Cardiac muscle cell (in vitro differentiated cells and primary cell): Measurements from ENCODE around the gene HIF1A. TPM values are rescaled to one million over a fixed set of nuclear protein-coding genes. Genes with fewer than 3 reads are reported as not detected.

Experiments used
- DNase-seq, 2 donors: peaks; one replicate each; pipeline versions ENCODE4 v3.0.0 to v3.0.0-alpha.2; 2010 to 2017; ENCODE audit warnings: low read depth in 1 of 2, low spot score in 1 of 2
- H3K27ac ChIP-seq: fragments of 200-600 bp; sonication (generic); 2 replicates; pipeline ENCODE4 v1.5.1; 2016
- H3K27me3 ChIP-seq: fragments of 200-600 bp; sonication (generic); 2 replicates; pipeline ENCODE4 v1.6.0; 2016; ENCODE audit warnings: control low read depth
- H3K36me3 ChIP-seq: fragments of 200-600 bp; sonication (generic); 2 replicates; pipeline ENCODE4 v1.5.1; 2016; ENCODE audit warnings: control low read depth
- H3K4me1 ChIP-seq: fragments of 200-600 bp; sonication (generic); 2 replicates; pipeline ENCODE4 v1.8.1; 2017; ENCODE audit warnings: low read depth, mild to moderate bottlenecking, mixed run types
- H3K4me3 ChIP-seq: fragments of 200-600 bp; sonication (generic); 2 replicates; pipeline ENCODE4 v1.5.1; 2016; ENCODE audit warnings: mild to moderate bottlenecking
- H3K9me3 ChIP-seq: fragments of 200-600 bp; sonication (generic); 2 replicates; pipeline ENCODE4 v1.5.1; 2017; ENCODE audit warnings: low read depth, mild to moderate bottlenecking, control low read depth
- CTCF ChIP-seq: IDR thresholded peaks from 2 replicates; pipeline ENCODE4 v1.5.1; 2012; ENCODE audit warnings: low read depth, mild to moderate bottlenecking, low read length
- polyA plus RNA-seq: library from polyadenylated mRNA; unstranded; fragments of >200 nt; fragmentation: Nextera tagmentation; extraction: Ambion mirVana; gene quantifications from 2 replicates; pipeline ENCODE4 v1.2.1, GENCODE V29; 2016
- total RNA-seq: library from RNA; depleted of rRNA; stranded (reverse); fragments of >200 nt; gene quantifications from 2 replicates; pipeline ENCODE4 v1.2.3, GENCODE V29; 2016

HIF1A gene
- total RNA-seq (107 and 108 TPM in 2 replicates), polyA plus RNA-seq (119 and 166 TPM in 2 replicates)

- H3K36me3 ChIP-seq = no peaks in the 10 kb centered on the region
- H3K4me3 ChIP-seq = peak within 1 kb of the TSS; percentile 89
Observed at GRCh38 chr14:61694830-61695694, at the start of gene HIF1A. Gene HIF1A (plus strand): TSS chr14:61695513. CDS start chr14:61695805, 292 bp downstream.

GRCh38 chr14:61646366-61647116 lies 48.8 kb upstream of the HIF1A start:
- Histone ChIP-seq H3K4me1 (no peaks in the 10 kb centered on the region), H3K27me3 (no peaks in the 10 kb centered on the region), H3K9me3 (no peaks in the 10 kb centered on the region), H3K4me3 (no peak overlapping the region), H3K36me3 (no peaks in the 10 kb centered on the region), H3K27ac (no peak overlapping the region)
- no peak for TF ChIP-seq CTCF
- peak in 1 of 2 donors; percentile 44 for DNase-seq

More at GRCh38 chr14:61694830-61695694, at the start of gene HIF1A:
- peak; percentile 41 for TF ChIP-seq CTCF
- Histone ChIP-seq H3K27ac (peak within 1 kb of the TSS; percentile 86), H3K9me3 (no peaks in the 10 kb centered on the region), H3K27me3 (no peaks in the 10 kb centered on the region), H3K4me1 (peaks cover 33% of the 10 kb centered on the region)
- DNase-seq = peak; percentile 99 to 100

- Histone ChIP-seq H3K4me3 (no peak overlapping the region), H3K27me3 (no peaks in the 10 kb centered on the region), H3K4me1 (no peaks in the 10 kb centered on the region), H3K9me3 (no peaks in the 10 kb centered on the region), H3K27ac (no peak overlapping the region), H3K36me3 (no peaks in the 10 kb centered on the region)
- no peak for TF ChIP-seq CTCF
- DNase-seq = no peak
Observed at GRCh38 chr14:61647704-61648103, 47.6 kb upstream of the HIF1A start.

GRCh38 chr14:61648377-61648776 lies 46.9 kb upstream of the HIF1A start:
- TF ChIP-seq CTCF = no peak
- Histone ChIP-seq H3K9me3 (no peaks in the 10 kb centered on the region), H3K4me3 (no peak overlapping the region), H3K27ac (no peak overlapping the region), H3K4me1 (no peaks in the 10 kb centered on the region), H3K36me3 (no peaks in the 10 kb centered on the region), H3K27me3 (no peaks in the 10 kb centered on the region)
- no peak for DNase-seq

GRCh38 chr14:61649283-61649682 lies 46.0 kb upstream of the HIF1A start:
- H3K4me3 ChIP-seq = no peak overlapping the region
- H3K27me3 ChIP-seq = no peaks in the 10 kb centered on the region
- no peak for TF ChIP-seq CTCF
- no peaks in the 10 kb centered on the region for H3K9me3 ChIP-seq
- no peaks in the 10 kb centered on the region for H3K4me1 ChIP-seq
- no peaks in the 10 kb centered on the region for H3K36me3 ChIP-seq
- no peak overlapping the region for H3K27ac ChIP-seq
- DNase-seq = no peak
